Brain microvascular endothelial cell (primary cell): ENCODE data around the gene MRPS23.

Source experiments
- DNase-seq: peaks from one replicate; pipeline ENCODE4 v3.0.0-alpha.2; 2020
- H3K27ac ChIP-seq: fragments of 250-450 bp; sonication (Bioruptor Pico); 2 replicates; pipeline ENCODE4 v1.5.1; 2020; ENCODE audit warnings: mild to moderate bottlenecking, moderate library complexity
- H3K27me3 ChIP-seq: fragments of 250-450 bp; sonication (Bioruptor Pico); replicated peaks from 2 replicates; pipeline ENCODE4 v1.5.1; 2020; ENCODE audit warnings: mild to moderate bottlenecking
- H3K36me3 ChIP-seq: fragments of 250-450 bp; sonication (Bioruptor Pico); replicated peaks from 2 replicates; pipeline ENCODE4 v1.5.1; 2020; ENCODE audit warnings: mild to moderate bottlenecking
- H3K4me3 ChIP-seq: 2 replicates; pipeline ENCODE4 v1.5.1; 2011; ENCODE audit warnings: low read depth, mild to moderate bottlenecking, control low read depth, low read length, moderate library complexity
- CTCF ChIP-seq: IDR thresholded peaks from 2 replicates; pipeline ENCODE4 v1.5.1; 2011; ENCODE audit warnings: low read depth, mild to moderate bottlenecking, moderate library complexity, low read length, control low read depth, inconsistent platforms; ENCODE audit errors: missing control alignments
- in situ Hi-C: cut with HindIII; loops from 2 replicates; pipeline ENCODE4 v1.10.0; 2017; ENCODE audit warnings: low sequenced_read_pairs, low pct_ligation_motif_present

MRPS23 gene

GRCh38 chr17:57842280-57842679 lies 7.6 kb downstream of the MRPS23 start:
- Histone ChIP-seq H3K4me3 (no peak overlapping the region), H3K36me3 (peaks cover 20% of the 10 kb centered on the region), H3K27ac (no peak overlapping the region), H3K27me3 (no peaks in the 10 kb centered on the region)
- DNase-seq, result no peak
- no peak for TF ChIP-seq CTCF
- in situ Hi-C loops, result no loop called here

- H3K36me3 ChIP-seq, result peaks cover 17% of the 10 kb centered on the region
Measured at GRCh38 chr17:57839571-57839923, 10.3 kb downstream of the MRPS23 start.

GRCh38 chr17:57838857-57839570 lies 10.8 kb downstream of the MRPS23 start:
- in situ Hi-C loops, result no loop called here

More at GRCh38 chr17:57839571-57839923, 10.3 kb downstream of the MRPS23 start:
- in situ Hi-C loops, result no loop called here
- no peak for TF ChIP-seq CTCF
- no peak for DNase-seq
- Histone ChIP-seq H3K27me3 (no peaks in the 10 kb centered on the region), H3K27ac (no peak overlapping the region), H3K4me3 (no peak overlapping the region)

GRCh38 chr17:57838453-57838852 lies 11.4 kb downstream of the MRPS23 start:
- H3K4me3 ChIP-seq, result no peak overlapping the region
- DNase-seq, result no peak
- no peak overlapping the region for H3K27ac ChIP-seq
- H3K36me3 ChIP-seq, result peaks cover 17% of the 10 kb centered on the region
- no peaks in the 10 kb centered on the region for H3K27me3 ChIP-seq
- TF ChIP-seq CTCF, result no peak
- in situ Hi-C loops, result no loop called here

More at GRCh38 chr17:57838857-57839570, 10.8 kb downstream of the MRPS23 start:
- no peak for TF ChIP-seq CTCF
- no peak overlapping the region for H3K27ac ChIP-seq
- H3K4me3 ChIP-seq, result no peak overlapping the region
- H3K36me3 ChIP-seq, result peaks cover 17% of the 10 kb centered on the region
- DNase-seq, result no peak
- H3K27me3 ChIP-seq, result no peaks in the 10 kb centered on the region

GRCh38 chr17:57835333-57835900 lies 14.4 kb downstream of the MRPS23 start:
- DNase-seq, result no peak
- no peak overlapping the region for H3K4me3 ChIP-seq
- in situ Hi-C loops, result no loop called here

More at GRCh38 chr17:57835333-57835900, 14.4 kb downstream of the MRPS23 start:
- Histone ChIP-seq H3K36me3 (peaks cover 11% of the 10 kb centered on the region), H3K27ac (no peak overlapping the region), H3K27me3 (no peaks in the 10 kb centered on the region)
- no peak for TF ChIP-seq CTCF
